GM18861 (cell line): Measurements from ENCODE around the gene SLC44A1.
A peak's percentile ranks its signal among the peaks of the same experiment; 100 is the strongest.

Experiments
- ATAC-seq: cut with Tn5 transposase; IDR thresholded peaks from one replicate; pipeline ENCODE4 v1.9.1; 2021; ENCODE audit not compliant: unreplicated experiment

The SLC44A1 gene

DNA sequence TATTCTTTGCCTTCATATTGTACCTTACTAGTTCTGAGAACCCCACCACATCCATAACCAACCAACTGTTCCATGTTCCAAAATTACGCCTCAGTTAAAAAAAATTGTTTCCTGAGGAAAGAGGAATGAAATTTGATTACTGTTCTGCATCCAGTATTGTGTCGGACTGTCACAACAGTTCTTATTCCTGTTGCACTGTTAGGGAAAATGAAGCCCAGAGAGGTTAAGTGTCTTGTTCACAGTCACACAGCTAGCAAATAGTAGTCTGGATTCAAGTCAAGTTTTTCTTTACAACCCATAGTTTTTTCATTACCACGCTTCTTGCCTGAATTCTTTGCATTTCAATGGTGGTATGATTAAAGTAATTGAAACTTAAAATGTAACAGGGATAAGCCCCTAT is 207.7 kb downstream of the SLC44A1 start:
- no peak for ATAC-seq

DNA sequence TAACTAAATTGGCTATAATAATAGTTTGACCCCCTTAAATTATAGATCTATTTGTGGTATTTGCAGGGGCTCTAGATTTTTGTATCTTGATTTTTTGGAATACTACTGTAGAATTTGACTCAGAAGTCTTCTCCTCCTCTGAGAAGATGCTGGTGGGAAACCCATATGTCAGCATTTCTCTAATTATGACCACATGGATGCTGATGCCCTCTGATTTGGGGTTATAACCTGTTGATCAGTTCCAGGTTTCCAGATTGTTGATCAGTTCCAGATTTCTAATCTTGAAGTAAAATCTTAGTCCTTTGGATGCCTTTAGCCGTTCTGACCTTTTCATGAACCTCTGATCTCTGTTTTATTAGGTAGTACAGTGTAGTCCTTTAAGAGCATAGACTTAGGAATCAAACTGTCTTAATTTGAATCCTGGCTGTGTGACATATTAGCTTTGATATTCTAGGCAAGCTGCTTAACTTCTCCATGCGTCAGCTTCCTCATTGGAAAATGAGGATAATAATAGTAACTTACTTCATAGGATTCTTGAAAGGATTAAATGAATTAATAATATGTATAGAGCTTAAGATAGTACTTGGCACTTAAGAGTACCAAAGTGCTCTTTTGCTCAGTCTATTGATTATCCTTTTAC is 211.5 kb downstream of the SLC44A1 start:
- no peak for ATAC-seq

DNA sequence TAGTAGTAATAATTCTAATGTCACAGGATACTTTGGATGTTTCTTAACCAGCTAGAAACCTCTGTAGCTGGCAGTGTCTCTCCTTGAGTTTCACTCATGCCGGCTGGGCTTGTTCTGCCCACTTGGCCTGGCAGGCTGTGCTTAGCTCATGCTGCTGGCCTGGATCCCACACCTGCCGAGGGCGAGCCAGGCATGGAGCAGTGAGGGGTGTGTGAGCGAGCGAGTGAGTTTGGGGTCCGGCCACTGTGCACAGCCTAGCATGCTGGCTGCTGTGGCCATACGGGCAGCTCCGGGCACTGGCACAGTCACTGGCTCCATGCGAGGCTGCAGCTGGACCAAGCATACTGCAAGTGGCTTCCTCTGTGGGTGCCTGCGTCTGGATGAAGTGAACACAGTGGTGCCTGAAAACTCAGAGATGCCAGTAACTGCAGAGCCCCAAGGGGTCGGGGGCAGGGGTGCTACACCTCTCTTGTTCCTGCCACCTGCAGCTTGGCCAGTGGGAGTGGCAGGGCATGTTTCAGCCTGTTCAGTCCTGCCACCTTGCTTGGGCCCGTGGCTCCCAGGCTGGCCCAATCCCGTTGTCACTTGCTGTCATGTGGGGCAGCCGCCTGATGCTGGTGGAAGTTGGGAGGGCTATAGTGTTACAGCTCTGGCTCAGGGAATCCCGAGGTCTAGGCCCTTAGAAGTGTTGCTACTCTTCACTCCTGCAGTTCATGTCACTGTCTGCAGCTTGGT is 213.3 kb downstream of the SLC44A1 start:
- ATAC-seq, result no peak

DNA sequence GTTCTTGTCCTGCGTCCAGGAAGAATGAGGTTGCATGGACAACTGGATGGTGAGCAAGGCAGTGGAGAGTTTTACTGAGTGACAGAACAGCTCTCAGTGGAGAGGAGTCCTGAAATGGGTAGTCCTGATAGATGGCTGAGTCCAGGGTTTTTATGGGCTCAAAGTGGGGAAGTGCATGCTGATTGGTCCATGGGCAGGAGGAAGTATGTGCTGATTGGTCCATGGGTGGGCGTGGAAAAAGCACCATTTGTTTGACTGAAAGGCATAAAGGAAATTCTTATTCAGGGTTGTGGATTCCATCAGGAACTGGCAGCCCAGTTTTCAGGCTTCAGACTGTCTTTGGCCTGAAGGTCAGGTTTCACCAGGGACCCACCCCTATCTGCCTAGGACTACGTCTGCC is 214.0 kb downstream of the SLC44A1 start:
- no peak for ATAC-seq

DNA sequence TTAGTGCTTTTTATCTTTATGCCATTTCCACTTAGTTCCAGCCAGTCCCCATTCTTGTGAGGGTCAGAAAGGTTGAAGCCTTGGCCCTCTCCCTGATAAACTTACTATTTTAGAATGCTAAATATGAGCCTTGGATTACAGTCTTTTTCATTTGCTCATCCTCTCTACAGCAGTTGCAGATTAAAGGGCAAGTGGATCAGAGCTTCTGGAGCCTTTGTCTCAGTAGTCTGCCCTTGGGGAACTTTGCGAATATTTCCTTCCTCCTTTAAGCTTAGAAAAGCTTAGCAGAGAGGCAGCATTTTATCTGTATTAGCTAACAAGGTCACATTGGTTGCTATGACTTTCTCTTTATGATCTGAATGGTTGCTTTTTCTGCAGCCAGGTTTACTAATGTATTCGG is 214.9 kb downstream of the SLC44A1 start:
- ATAC-seq, result no peak

DNA sequence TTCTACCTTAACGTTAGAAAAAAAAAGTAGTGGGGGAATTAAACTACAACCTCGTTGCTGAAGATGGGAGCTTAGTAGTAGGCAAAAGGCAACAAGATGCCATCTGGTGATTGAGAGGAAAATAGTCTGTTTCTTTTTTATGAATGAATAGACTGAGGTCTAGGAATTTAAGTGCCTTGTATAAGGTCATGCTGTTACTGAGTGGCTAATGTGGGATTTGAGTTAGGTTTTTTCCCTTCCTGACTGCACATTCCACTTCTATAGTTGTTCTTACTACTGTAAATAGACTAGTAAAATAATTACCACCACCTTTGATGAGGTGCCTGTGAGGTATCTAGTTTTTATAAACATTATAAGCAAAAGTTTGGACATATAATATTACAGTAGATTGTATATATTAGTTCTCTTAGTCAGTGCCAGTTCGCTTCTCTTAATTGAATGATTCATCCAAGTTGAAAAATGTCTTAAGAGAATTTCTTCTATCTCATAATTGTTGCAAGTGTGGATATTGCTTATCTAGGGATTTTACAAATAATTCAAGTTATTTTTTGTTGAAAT is 222.5 kb downstream of the SLC44A1 start:
- no peak for ATAC-seq

DNA sequence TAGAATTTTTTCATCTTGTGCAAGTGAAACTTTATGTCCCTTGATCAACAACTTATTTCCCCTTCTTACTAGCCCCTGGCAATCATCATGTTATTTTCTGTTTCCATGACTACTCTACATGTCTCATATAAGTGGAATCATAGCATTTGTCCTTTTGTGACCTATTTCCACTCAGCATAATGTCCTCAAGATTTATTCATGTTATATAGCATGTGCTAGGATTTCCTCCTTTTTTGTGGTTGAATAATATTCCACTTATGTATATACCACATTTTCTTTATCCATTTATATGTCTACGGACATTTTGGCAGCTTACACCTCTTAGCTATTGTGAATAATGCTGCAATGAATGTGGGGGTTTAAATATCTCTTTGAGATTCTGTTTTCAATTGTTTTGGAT is 224.4 kb downstream of the SLC44A1 start:
- ATAC-seq, result no peak

DNA sequence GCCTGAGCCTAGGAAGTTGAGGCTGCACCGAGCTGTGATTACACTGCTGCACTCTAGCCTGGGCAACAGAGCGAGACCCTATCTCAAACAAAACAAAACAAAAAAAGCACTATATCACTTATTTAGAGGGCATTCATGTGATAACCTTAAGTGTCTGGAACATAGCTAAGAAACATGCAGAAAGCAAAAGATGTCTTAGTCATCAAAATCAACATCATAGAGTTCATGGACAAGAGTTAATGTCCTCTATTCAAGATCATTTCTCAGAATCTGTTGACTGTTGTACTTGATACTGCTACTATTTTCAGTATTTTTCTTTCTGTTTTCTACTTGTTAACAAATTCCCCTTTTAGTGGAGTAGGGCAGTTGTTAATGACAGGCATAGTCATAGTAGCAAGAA is 228.8 kb downstream of the SLC44A1 start:
- ATAC-seq, result no peak

DNA sequence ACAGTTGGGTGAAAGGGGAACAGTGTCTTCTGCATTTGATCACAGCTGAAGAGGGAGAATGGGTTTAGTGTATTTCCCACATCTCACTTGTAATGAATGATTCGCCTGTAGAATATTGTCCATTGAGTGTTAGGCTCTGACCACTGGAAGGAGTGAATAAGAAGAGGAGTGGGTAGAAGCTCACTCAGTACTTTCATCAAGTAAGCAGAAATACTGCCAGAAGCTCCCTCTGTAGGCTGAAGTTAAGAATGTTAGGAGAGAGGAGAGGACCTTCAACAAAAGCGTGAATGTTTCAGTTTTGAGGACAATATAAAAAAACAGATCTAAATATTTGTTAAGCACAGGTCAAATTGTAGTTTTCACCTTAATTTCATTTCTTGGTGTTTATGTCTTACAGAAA is 230.9 kb downstream of the SLC44A1 start:
- no peak for ATAC-seq

DNA sequence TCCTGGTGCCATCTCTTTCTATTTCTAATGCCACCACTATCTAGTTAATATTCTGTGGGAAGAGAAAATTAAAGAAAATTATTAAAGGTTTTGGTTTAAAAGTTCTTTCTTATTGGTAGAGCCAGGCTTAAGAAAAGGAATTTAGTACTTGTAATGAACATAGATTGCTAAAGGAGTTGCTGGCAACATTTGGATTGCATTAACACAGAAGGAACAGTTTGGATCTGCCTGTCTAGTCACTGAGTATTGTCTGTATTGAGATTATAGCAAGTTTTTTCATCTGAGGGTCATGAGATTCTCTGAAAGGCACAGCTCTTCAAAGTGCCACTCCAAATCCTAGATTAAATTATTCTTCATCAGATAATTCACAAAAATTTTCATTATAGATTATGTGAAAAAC is 235.4 kb downstream of the SLC44A1 start:
- ATAC-seq, result no peak

DNA sequence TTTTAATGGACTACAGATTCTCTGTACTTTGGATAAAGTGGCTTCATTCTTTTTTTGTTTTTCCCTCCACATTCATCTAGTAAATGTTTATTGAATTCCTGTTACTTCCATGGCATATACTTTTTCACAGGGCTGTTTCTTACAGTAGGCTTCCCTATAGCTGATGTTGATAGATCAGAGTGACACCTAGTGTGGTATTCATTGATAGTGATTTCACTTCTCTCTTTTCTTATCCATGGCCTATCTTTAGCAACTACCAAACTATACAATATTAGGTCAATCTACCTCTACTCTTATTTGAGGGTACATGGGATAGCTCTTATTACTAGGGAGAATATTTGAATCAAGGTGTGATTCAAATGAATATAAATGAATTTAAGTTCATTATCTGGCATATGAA is 239.2 kb downstream of the SLC44A1 start:
- peak; percentile 76 for ATAC-seq

DNA sequence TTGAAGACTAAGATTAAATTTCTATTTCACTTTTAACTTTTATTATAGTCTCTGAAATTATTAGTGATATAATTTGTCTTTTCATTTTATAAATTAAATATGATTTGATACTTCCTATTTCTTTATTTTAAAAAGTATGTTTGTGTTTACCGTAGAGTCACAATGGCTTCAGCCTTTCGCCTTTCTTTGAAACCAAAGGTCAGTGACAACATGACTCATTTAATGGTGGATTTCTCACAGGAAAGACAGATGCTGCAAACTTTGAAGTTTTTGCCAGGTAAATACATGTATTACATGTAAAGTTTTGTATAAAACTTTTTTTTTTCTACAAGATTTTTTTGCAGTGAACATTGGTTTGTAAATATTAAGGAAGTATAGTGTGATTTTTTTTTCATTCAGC is 239.8 kb downstream of the SLC44A1 start:
- ATAC-seq, result no peak

DNA sequence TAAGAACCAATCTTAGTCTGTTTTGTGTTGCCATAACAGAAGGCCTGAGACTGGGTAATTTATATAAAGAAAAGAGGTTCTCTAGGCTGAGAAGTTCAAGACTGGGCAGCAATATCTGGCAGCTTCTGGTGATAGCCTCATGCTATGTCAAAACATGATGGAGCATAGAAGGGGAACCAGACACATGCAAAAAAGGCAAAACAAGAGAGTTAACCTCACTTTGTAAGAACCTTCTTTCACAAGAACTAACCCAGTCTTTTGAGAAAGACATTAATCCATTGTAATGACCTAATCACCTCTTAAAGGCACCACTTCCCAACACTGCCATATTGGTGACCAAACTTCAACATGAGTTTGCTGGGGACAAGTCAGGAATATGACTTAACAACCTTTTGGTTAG is 240.7 kb downstream of the SLC44A1 start:
- no peak for ATAC-seq
